Effector memory CD8-positive, alpha-beta T cell (primary cell): ENCODE measurements around the gene ZFAND3.

Experiments
- ATAC-seq: fragments of 150-1000 bp; cut with Tn5 transposase; replicated peaks from 2 replicates; pipeline ENCODE4 v1.10.0; 2021; ENCODE audit warnings: mild to moderate bottlenecking, moderate library complexity
- DNase-seq, 3 experiments: peaks; one replicate each; pipeline ENCODE4 v3.0.0; 2021
- H3K27ac Mint-ChIP-seq, 2 donors: one replicate each; pipeline ENCODE4 v1.8.0; 2022; ENCODE audit warnings: mild to moderate bottlenecking in 2 of 2, mixed read lengths in 2 of 2, moderate library complexity in 2 of 2
- H3K27me3 Mint-ChIP-seq, 2 donors: one replicate each; pipeline ENCODE4 v1.8.0; 2022; ENCODE audit warnings: mixed read lengths in 2 of 2
- H3K36me3 Mint-ChIP-seq: one replicate; pipeline ENCODE4 v1.8.0; 2022; ENCODE audit warnings: mild to moderate bottlenecking, moderate library complexity, mixed read lengths; ENCODE audit not compliant: insufficient read depth
- H3K4me1 Mint-ChIP-seq, 2 donors: one replicate each; pipeline ENCODE4 v1.8.0; 2022; ENCODE audit warnings: low read depth in 2 of 2, mixed read lengths in 2 of 2
- H3K4me3 Mint-ChIP-seq, 2 donors: one replicate each; pipeline ENCODE4 v1.8.0; 2022; ENCODE audit warnings: mild to moderate bottlenecking in 2 of 2, mixed read lengths in 2 of 2, moderate library complexity in 2 of 2
- H3K9me3 Mint-ChIP-seq, 2 donors: one replicate each; pipeline ENCODE4 v1.8.0; 2022; ENCODE audit warnings: mixed read lengths in 2 of 2

The ZFAND3 gene

DNA sequence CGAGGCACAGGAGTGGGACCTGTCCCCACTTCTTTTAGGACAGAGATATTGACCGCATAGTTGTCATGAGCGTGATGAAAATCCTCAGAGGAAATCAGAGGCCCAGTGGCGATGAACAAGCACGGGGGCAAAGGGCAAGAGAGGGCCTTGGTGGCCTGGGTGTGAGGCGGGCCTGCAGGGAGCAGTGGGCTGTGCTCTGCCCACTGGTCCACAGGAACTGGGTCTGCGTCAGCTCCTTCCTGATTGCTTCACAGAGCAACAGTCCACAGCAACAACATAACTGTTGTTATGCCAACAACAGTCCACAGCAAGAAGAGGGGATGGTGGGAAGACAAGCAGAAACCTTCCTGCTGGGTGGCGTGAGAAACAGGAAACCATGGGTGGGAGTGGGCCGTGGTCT is 335.6 kb downstream of the ZFAND3 start:
- Mint-ChIP-seq H3K27me3 (no peaks in the 10 kb centered on the region), H3K27ac (peak overlapping the region in 1 of 2 donors; percentile 62), H3K9me3 (peaks cover 0 to 3% of the 10 kb centered on the region in 2 donors), H3K36me3 (peaks cover 33% of the 10 kb centered on the region), H3K4me3 (no peak overlapping the region), H3K4me1 (peaks cover 9 to 15% of the 10 kb centered on the region in 2 donors)
- ATAC-seq (no peak), DNase-seq (no peak)

DNA sequence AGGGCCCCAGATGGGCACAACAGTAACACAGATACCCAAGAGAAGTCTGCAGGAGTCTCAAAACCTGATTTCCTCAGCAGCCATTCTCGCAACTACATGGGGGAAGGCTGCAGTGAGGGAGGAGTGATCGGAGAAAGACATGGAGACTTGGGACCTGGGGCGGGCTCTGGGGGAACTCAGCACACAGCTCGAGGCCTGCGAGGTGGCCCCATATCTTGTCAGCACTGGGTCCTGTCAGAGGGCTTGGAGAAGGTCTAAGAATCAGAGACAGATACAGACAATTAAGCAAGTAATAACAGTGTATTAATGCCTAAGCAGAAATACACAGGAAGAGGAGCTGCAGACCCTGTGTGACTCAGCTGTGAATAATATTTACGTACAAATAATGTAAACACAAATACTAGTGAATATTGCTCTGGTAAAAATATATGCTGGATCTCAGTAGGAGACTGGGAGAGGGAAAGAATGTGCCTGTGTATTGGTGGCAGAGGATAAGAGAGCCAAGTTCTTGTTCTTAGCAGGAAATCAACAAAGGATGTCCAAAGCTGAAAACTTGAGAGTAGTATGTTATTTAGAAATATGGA is 336.2 kb downstream of the ZFAND3 start:
- Mint-ChIP-seq H3K4me1 (peaks cover 9 to 15% of the 10 kb centered on the region in 2 donors), H3K27me3 (no peaks in the 10 kb centered on the region), H3K36me3 (peaks cover 30% of the 10 kb centered on the region), H3K9me3 (peaks cover 0 to 3% of the 10 kb centered on the region in 2 donors), H3K27ac (peak overlapping the region in 1 of 2 donors; percentile 0), H3K4me3 (no peak overlapping the region)
- DNase-seq, result no peak
- ATAC-seq, result no peak

DNA sequence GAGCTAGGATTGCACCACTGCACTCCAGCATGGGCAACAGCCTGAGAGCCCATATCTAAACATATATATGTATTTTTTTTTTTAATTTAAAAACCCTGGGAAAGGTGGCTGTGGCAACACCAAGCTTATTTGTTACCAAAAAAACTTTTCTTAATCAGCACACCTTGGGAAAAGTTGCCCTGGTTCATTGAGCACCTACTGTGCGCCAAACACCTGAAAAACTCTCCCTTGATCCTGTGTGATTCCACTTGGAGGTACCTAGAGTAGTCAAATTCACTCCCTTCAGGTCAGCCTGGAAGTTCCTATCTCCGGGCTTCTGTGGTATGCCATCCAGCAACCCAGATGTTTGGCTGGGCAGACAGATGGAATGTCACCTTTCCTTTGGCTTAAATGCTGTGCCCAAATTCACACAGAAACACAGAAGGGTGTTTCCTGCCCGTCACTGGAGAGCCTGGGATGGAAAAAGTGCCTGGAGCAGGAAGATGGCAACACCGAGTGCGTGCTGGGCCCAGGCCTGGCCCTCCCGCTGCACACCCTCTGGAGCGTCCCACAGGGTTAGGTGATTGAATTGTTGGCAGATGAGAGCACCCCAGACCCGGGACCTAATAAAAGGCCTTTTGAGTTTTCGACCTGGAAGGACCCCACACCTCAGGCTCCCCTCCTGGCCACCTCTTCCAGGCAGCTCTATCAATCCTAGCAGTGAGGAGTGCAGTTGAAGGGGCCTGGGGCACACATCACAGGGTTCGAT is 337.5 kb downstream of the ZFAND3 start:
- no peak for DNase-seq
- ATAC-seq, result no peak
- Mint-ChIP-seq H3K36me3 (peaks cover 29% of the 10 kb centered on the region), H3K4me1 (peaks cover 11 to 19% of the 10 kb centered on the region in 2 donors), H3K27ac (no peak overlapping the region), H3K9me3 (peaks cover 0 to 3% of the 10 kb centered on the region in 2 donors), H3K27me3 (no peaks in the 10 kb centered on the region), H3K4me3 (no peak overlapping the region)

DNA sequence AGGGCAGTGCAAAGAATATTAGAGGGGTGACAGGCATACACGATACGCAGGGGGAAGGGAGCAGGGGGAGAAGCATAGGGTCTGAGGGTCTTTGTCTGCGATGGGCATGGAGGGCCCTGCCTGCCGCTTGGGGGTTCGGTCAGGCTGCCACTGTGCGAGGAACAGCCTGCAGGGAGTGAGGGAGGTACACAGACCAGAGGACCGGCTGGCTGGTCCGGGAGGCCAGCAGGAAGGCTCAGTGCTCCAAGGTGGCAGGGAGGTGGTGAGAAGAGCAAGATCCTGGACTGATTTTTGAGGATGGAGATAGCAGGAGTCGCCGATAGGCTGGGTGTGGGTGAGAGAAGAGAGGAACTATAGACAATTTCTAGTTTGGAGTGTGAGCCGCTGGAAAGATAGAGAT is 338.4 kb downstream of the ZFAND3 start:
- no peak for ATAC-seq
- Mint-ChIP-seq H3K4me1 (peaks cover 11 to 19% of the 10 kb centered on the region in 2 donors), H3K4me3 (no peak overlapping the region), H3K27me3 (no peaks in the 10 kb centered on the region), H3K9me3 (peaks cover 0 to 3% of the 10 kb centered on the region in 2 donors), H3K36me3 (peaks cover 26% of the 10 kb centered on the region), H3K27ac (no peak overlapping the region)
- no peak for DNase-seq

DNA sequence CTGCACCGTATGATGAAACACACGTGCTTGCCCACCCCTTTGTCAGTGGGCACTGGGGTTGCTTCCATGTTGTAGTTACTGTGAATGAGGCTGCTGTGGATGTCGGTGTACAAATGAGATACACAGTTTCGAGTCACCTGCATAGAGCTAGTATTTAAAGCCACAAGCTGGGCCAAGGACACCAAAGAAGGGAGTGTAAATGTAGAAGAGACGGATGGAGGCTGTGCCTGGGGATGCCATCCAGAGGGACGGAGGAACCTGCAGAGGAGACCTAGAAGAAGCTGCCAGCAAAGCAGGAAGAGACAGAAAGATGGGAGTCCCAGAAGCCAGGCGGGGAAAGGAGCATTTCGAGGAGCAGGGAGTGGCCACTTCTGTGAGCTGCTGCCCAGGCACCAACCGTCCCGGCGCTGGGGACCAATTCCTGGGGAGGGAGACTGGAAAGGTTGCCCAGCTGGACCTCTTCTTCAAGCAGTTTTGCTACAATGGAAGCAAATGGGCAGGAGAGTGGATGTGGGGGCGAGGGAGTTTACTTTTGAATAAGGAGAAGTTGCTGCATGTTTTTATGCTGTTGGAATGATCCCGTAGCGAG is 339.3 kb downstream of the ZFAND3 start:
- no peak overlapping the region for H3K27ac Mint-ChIP-seq
- peaks cover 9 to 15% of the 10 kb centered on the region in 2 donors for H3K4me1 Mint-ChIP-seq

DNA sequence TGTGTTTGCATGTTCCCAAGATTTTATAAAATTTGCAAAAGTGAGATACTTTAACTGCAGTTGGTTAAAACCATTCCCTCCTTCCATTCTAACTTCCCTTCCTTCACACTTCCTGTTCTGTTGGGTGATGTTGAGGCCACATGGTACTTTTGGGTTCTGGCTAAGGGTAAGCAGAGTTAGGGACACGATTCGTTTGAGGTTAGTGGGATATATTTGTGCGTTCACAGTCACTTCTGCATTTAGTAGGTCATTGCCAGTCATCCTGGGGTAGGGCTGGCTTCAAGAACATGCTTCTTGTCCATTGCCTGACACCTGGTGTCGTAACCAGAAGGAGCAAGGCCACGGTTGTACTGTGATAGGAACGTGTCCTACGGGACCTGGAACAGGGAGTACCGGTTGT is 340.1 kb downstream of the ZFAND3 start:
- Mint-ChIP-seq H3K36me3 (peaks cover 20% of the 10 kb centered on the region), H3K9me3 (peaks cover 0 to 3% of the 10 kb centered on the region in 2 donors), H3K4me3 (no peak overlapping the region), H3K27ac (no peak overlapping the region), H3K27me3 (no peaks in the 10 kb centered on the region), H3K4me1 (peaks cover 9 to 19% of the 10 kb centered on the region in 2 donors)
- ATAC-seq (no peak), DNase-seq (no peak)

More for the DNA sequence above, 339.3 kb downstream of the ZFAND3 start:
- Mint-ChIP-seq H3K4me3 (no peak overlapping the region), H3K36me3 (peaks cover 22% of the 10 kb centered on the region), H3K27me3 (no peaks in the 10 kb centered on the region), H3K9me3 (peaks cover 0 to 3% of the 10 kb centered on the region in 2 donors)
- ATAC-seq (no peak), DNase-seq (no peak)

DNA sequence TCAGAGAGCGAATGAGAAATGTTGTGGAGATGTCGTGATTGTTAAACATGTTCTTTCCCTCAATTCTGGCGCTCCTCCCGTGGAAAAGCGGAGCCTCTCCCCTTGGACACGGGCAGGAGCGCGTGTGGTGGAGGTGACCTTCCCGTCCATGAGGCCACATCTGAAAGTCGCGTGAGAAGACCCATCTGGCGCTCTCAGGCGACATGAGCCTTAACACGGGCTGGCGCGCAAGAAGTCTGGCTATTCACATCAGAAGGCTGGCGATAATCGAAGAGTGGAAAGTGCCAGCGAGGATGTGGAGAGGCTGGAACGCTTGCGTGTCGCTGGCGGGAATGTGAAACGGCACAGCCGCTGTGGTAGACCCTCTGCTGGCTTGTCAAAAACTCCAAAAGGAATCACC is 341.3 kb downstream of the ZFAND3 start:
- peaks cover 7 to 13% of the 10 kb centered on the region in 2 donors for H3K4me1 Mint-ChIP-seq
- peak overlapping the region in 1 of 2 donors; percentile 54 for H3K27ac Mint-ChIP-seq
- ATAC-seq, result no peak
- no peak for DNase-seq
- H3K27me3 Mint-ChIP-seq, result no peaks in the 10 kb centered on the region
- no peak overlapping the region for H3K4me3 Mint-ChIP-seq
- peaks cover 18% of the 10 kb centered on the region for H3K36me3 Mint-ChIP-seq
- H3K9me3 Mint-ChIP-seq, result peaks cover 0 to 3% of the 10 kb centered on the region in 2 donors

DNA sequence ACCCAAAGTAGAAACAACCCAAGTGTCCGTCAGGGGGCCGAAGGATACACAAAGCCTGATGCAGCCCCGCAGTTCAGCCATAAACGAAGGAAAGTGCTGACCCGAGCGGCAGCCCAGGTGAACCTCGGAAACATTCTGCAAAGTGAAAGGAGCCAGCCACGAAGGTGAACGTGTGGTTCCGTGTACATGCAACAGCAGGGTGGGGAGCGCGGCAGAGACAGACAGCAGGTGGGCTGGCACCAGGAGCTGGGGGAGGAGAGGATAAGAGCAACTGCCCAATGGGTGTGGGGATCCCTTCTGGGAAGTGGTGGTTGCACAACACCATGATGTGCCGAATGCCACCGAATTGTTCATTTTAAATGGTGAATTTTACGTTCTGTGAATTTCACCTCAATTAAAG is 341.8 kb downstream of the ZFAND3 start:
- Mint-ChIP-seq H3K27me3 (no peaks in the 10 kb centered on the region), H3K4me1 (peaks cover 7 to 13% of the 10 kb centered on the region in 2 donors), H3K27ac (peak overlapping the region in 1 of 2 donors; percentile 54), H3K4me3 (no peak overlapping the region), H3K9me3 (peaks cover 0 to 3% of the 10 kb centered on the region in 2 donors), H3K36me3 (peaks cover 17% of the 10 kb centered on the region)
- DNase-seq (no peak), ATAC-seq (no peak)

DNA sequence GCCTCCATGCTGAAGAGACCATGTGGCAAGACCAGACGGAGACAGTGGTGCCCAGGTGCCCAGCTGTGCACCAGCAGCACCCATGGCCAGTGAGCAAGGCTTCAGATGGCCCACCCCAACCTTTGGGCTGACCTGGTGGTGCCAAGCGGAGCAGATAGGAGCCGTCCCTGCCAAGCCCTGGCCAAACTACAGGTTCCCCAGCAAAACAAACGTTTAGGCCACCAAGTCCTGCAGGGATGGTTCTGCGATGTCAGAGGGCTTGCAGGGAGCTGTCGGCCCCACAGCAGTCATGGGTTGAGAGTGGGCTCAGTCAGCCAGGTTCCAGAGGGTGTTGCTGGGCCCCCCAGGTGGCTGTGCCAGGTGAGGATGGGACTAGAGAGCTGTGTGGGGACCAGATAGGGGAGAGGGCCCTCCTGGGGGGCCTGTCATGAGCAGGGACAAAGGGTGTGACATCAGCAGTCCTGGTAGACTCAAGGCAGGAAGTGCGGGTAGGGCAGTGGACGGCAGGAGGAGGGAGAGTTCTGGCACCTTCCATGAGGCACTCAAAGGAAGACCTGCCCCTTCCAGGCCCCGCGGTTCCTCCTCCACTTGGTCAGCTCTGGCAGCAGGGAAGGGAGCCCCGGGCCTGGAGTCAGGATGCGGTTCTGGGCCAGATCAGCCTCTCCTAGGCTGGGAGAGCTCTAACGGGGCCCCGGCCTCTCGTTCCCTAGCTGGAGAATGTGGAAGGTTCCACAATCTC is 342.4 kb downstream of the ZFAND3 start:
- Mint-ChIP-seq H3K4me3 (no peak overlapping the region), H3K4me1 (peaks cover 7 to 13% of the 10 kb centered on the region in 2 donors), H3K36me3 (peaks cover 15% of the 10 kb centered on the region), H3K27me3 (no peaks in the 10 kb centered on the region), H3K27ac (peak overlapping the region in 1 of 2 donors; percentile 80), H3K9me3 (peaks cover 0 to 3% of the 10 kb centered on the region in 2 donors)
- no peak for ATAC-seq
- no peak for DNase-seq

DNA sequence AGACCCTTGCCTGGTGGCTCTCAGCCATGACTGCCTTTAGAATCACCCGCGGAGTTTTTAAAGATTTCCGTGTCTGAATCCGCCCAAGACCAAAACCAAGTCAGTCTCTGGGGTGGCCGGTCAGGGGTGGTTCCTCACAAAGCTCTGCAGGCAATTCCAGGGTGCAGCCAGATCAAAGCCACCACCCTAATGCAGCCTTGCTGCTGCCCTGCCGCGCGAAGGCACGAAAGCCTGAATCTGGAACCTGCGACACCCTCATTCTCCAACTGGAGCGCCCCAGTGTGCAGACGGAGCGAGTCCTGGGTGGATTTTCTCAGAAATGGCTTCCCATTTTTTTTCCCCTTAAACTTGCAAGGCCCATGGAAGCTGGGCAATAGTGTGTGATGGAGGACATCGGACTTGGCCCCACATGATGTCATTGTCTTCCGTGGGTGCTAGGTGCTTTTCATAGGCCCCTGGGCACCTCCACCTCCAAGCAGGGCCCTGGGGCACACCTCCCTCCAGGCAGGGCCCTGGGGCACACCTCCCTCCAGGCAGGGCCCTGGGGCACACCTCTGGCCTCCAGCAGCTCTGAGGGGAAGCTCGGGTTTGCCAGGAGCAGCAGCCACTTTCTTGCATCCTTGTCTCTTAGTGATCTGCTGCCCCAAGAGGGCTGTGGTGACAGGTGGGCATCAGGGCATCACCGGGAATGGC is 343.1 kb downstream of the ZFAND3 start:
- ATAC-seq, result no peak
- H3K4me3 Mint-ChIP-seq, result no peak overlapping the region
- H3K4me1 Mint-ChIP-seq, result peaks cover 7 to 13% of the 10 kb centered on the region in 2 donors
- H3K27ac Mint-ChIP-seq, result no peak overlapping the region
- no peak for DNase-seq
- peaks cover 0 to 3% of the 10 kb centered on the region in 2 donors for H3K9me3 Mint-ChIP-seq
- H3K36me3 Mint-ChIP-seq, result peaks cover 15% of the 10 kb centered on the region
- no peaks in the 10 kb centered on the region for H3K27me3 Mint-ChIP-seq

DNA sequence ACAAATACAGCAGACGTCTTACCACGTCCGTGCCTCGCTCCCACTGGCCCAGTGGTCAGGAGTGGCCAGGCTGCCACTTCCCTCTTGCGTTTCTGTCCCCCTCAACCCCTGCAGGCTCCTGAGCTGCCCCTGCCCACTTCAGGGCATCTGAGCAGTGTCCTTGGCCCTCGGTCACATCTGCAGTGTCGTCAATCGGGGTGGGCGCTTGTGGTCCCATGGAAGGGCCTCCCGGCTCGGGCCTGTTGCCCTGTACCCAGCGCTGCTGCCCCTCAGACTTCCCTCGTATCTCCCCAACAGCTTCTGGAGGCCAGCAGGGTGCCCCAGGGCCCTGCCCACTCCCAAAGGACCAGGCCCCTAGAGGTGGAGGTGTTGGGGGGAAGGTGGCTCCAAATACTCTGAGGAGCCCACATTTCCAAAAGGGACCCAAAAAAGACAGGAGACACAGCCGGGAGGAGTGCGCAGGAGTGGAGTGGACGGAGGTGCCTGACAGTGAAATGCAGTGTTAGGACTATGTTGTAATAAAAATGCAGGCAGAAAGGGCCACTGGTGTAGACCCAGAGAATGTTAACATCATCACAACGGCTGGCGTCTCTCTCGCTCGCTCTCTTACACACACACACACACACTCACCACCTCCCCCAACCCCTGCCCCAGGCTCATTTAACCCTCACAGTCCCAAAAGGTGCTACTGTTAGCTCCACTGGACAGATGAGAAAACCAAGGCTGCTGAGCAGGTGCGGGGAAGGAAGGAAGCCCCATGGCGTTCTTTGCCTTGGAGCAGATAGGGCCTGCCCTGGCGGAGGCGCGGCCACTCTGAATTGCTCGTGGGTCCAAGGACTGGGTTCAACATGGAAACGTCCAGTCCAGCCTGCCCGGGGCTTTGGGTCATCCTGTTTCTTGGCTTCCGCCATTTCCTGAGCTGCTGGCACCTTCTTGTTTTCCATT is 343.9 kb downstream of the ZFAND3 start:
- DNase-seq, result no peak
- Mint-ChIP-seq H3K9me3 (peaks cover 0 to 3% of the 10 kb centered on the region in 2 donors), H3K27ac (no peak overlapping the region), H3K4me1 (peaks cover 7 to 13% of the 10 kb centered on the region in 2 donors), H3K4me3 (no peak overlapping the region), H3K27me3 (no peaks in the 10 kb centered on the region), H3K36me3 (peaks cover 11% of the 10 kb centered on the region)
- ATAC-seq, result no peak

DNA sequence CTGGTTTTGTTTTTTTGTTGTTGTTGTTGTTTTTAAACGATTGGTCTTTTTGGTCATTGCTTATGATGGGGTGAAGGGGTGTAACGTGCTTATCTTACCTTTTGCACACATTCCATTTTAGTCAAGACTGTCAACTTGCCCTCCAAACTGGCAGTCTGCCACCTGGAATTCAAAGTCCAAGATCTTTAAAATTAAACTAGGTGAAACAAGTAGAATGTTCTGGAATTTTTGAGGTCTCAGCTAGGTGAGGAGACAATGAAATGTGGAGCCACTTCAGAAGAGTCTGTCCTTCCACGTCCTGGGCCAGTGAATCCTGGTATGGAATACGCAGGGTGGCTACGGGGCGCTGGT is 344.6 kb downstream of the ZFAND3 start:
- no peak for ATAC-seq
- H3K9me3 Mint-ChIP-seq, result no peaks in the 10 kb centered on the region
- peaks cover 11% of the 10 kb centered on the region for H3K36me3 Mint-ChIP-seq
- no peak for DNase-seq
- H3K27me3 Mint-ChIP-seq, result no peaks in the 10 kb centered on the region
- peaks cover 5 to 7% of the 10 kb centered on the region in 2 donors for H3K4me1 Mint-ChIP-seq
- H3K4me3 Mint-ChIP-seq, result no peak overlapping the region
- H3K27ac Mint-ChIP-seq, result no peak overlapping the region
